H9 (cell line): Measurements from ENCODE around the gene FADS2. TPM values are rescaled to one million over a fixed set of nuclear protein-coding genes. Genes with fewer than 3 reads are reported as not detected.

Experiments
- DNase-seq: peaks from one replicate; pipeline ENCODE4 v3.0.0-alpha.2; 2017
- H2AFZ ChIP-seq: one replicate; pipeline ENCODE4 v1.6.1; 2013; ENCODE audit warnings: mild to moderate bottlenecking, low read length, control low read depth, moderate library complexity
- H2AK5ac ChIP-seq: 2 replicates; pipeline ENCODE4 v1.6.1; 2013; ENCODE audit warnings: low read length, control low read depth, mixed read lengths; ENCODE audit not compliant: insufficient read length
- H2BK120ac ChIP-seq: one replicate; pipeline ENCODE4 v1.6.1; 2013; ENCODE audit warnings: low read depth, mild to moderate bottlenecking, low read length, control low read depth, inconsistent platforms; ENCODE audit not compliant: poor library complexity, severe bottlenecking
- H2BK12ac ChIP-seq: 2 replicates; pipeline ENCODE4 v1.6.1; 2013; ENCODE audit warnings: low read length, control low read depth, mixed read lengths, low read depth; ENCODE audit not compliant: insufficient read length
- H2BK15ac ChIP-seq: 2 replicates; pipeline ENCODE4 v1.6.1; 2013; ENCODE audit warnings: low read depth, low read length, control low read depth
- H2BK20ac ChIP-seq: one replicate; pipeline ENCODE4 v1.6.1; 2013; ENCODE audit warnings: low read depth, mild to moderate bottlenecking, low read length, control low read depth, inconsistent platforms; ENCODE audit not compliant: poor library complexity, severe bottlenecking
- H2BK5ac ChIP-seq: 2 replicates; pipeline ENCODE4 v1.6.1; 2013; ENCODE audit warnings: low read length, control low read depth, mixed read lengths; ENCODE audit not compliant: insufficient read length
- H3K14ac ChIP-seq: 2 replicates; pipeline ENCODE4 v1.6.1; 2013; ENCODE audit warnings: low read length, control low read depth; ENCODE audit not compliant: insufficient read depth
- H3K18ac ChIP-seq: 2 replicates; pipeline ENCODE4 v1.6.1; 2013; ENCODE audit warnings: low read depth, mild to moderate bottlenecking, mixed read lengths, low read length, control low read depth; ENCODE audit not compliant: insufficient read length
- H3K23ac ChIP-seq: 2 replicates; pipeline ENCODE4 v1.6.1; 2013; ENCODE audit warnings: low read length, control low read depth, mixed read lengths, low read depth; ENCODE audit not compliant: insufficient read length
- H3K23me2 ChIP-seq: 2 replicates; pipeline ENCODE4 v1.6.1; 2013; ENCODE audit warnings: low read depth, mild to moderate bottlenecking, mixed read lengths, low read length, control low read depth; ENCODE audit not compliant: insufficient read length, poor library complexity, severe bottlenecking
- H3K27ac ChIP-seq: 2 replicates; pipeline ENCODE4 v1.5.1; 2013; ENCODE audit warnings: low read length, control low read depth, mixed read lengths, low read depth; ENCODE audit not compliant: insufficient read length
- H3K27me3 ChIP-seq: 2 replicates; pipeline ENCODE4 v1.6.1; 2013; ENCODE audit warnings: low read length, control low read depth, inconsistent platforms; ENCODE audit not compliant: insufficient read depth
- H3K4ac ChIP-seq: 2 replicates; pipeline ENCODE4 v1.6.1; 2013; ENCODE audit warnings: low read depth, mild to moderate bottlenecking, control low read depth, inconsistent platforms, low read length, moderate library complexity
- H3K4me1 ChIP-seq: 2 replicates; pipeline ENCODE4 v1.6.1; 2013; ENCODE audit warnings: low read length, control low read depth, inconsistent platforms; ENCODE audit not compliant: insufficient read depth
- H3K4me2 ChIP-seq: 2 replicates; pipeline ENCODE4 v1.6.1; 2013; ENCODE audit warnings: low read length, control low read depth, mixed read lengths; ENCODE audit not compliant: insufficient read length, insufficient read depth
- H3K56ac ChIP-seq: 2 replicates; pipeline ENCODE4 v1.6.1; 2013; ENCODE audit warnings: low read depth, mild to moderate bottlenecking, mixed read lengths, low read length, control low read depth; ENCODE audit not compliant: insufficient read length
- H3K79me1 ChIP-seq: 2 replicates; pipeline ENCODE4 v1.6.1; 2013; ENCODE audit warnings: low read depth, mild to moderate bottlenecking, moderate library complexity, low read length, control low read depth, inconsistent platforms; ENCODE audit not compliant: insufficient read depth, poor library complexity, severe bottlenecking
- H3K79me2 ChIP-seq: 2 replicates; pipeline ENCODE4 v1.6.1; 2013; ENCODE audit warnings: low read length, control low read depth, inconsistent platforms; ENCODE audit not compliant: insufficient read depth
- H3K9ac ChIP-seq: 2 replicates; pipeline ENCODE4 v1.6.1; 2013; ENCODE audit warnings: low read length, control low read depth, mixed read lengths; ENCODE audit not compliant: insufficient read length; ENCODE audit errors: extremely low read depth
- H3K9me3 ChIP-seq: one replicate; pipeline ENCODE4 v1.6.1; 2013; ENCODE audit warnings: low read depth, low read length, inconsistent platforms; ENCODE audit not compliant: control insufficient read depth
- H3T11ph ChIP-seq: one replicate; pipeline ENCODE4 v1.6.1; 2013; ENCODE audit warnings: mild to moderate bottlenecking, low read length, control low read depth, inconsistent platforms
- H4K20me1 ChIP-seq: one replicate; pipeline ENCODE4 v1.6.1; 2013; ENCODE audit not compliant: control insufficient read depth, insufficient read length, insufficient read depth
- H4K5ac ChIP-seq: 2 replicates; pipeline ENCODE4 v1.6.1; 2013; ENCODE audit warnings: low read depth, mild to moderate bottlenecking, mixed read lengths, low read length, control low read depth; ENCODE audit not compliant: insufficient read length
- H4K8ac ChIP-seq: replicated peaks from 2 replicates; pipeline ENCODE4 v1.6.1; 2013; ENCODE audit warnings: low read length, control low read depth, mixed read lengths, low read depth; ENCODE audit not compliant: insufficient read length
- H4K91ac ChIP-seq: 2 replicates; pipeline ENCODE4 v1.6.1; 2013; ENCODE audit warnings: low read depth, mild to moderate bottlenecking, moderate library complexity, mixed read lengths, low read length, control low read depth; ENCODE audit not compliant: insufficient read length
- H3K27ac Mint-ChIP-seq, 3 experiments: 2 replicates in 2 of 3; 3 replicates in 1 of 3; pipeline ENCODE4 v1.8.0; 2020 to 2021; ENCODE audit warnings: mixed read lengths in 3 of 3, mild to moderate bottlenecking in 1 of 3, moderate library complexity in 1 of 3
- H3K27me3 Mint-ChIP-seq: 2 replicates; pipeline ENCODE4 v1.8.0; 2021; ENCODE audit warnings: low read depth, mild to moderate bottlenecking, moderate library complexity, mixed read lengths
- H3K36me3 Mint-ChIP-seq, 3 experiments: 2 replicates in 2 of 3; 3 replicates in 1 of 3; pipeline ENCODE4 v1.8.0; 2020 to 2021; ENCODE audit warnings: low read depth in 3 of 3, mixed read lengths in 3 of 3; ENCODE audit not compliant: insufficient read depth in 1 of 3
- H3K4me1 Mint-ChIP-seq, 2 experiments: 2 replicates each; pipeline ENCODE4 v1.8.0; 2020; ENCODE audit warnings: mixed read lengths in 2 of 2
- H3K4me3 Mint-ChIP-seq, 2 experiments: 2 replicates in 1 of 2; 3 replicates in 1 of 2; pipeline ENCODE4 v1.8.0; 2020 to 2021; ENCODE audit warnings: mild to moderate bottlenecking in 2 of 2, mixed read lengths in 2 of 2, moderate library complexity in 1 of 2
- H3K9me3 Mint-ChIP-seq, 2 experiments: 2 replicates in 1 of 2; 3 replicates in 1 of 2; pipeline ENCODE4 v1.8.0; 2020; ENCODE audit warnings: mild to moderate bottlenecking in 2 of 2, mixed read lengths in 2 of 2, moderate library complexity in 1 of 2
- CTCF ChIP-seq: fragments of 200-600 bp; sonication (generic); conservative IDR thresholded peaks from 3 replicates; pipeline ENCODE4 v1.8.0; 2021; ENCODE audit warnings: antibody characterized with exemption, mild to moderate bottlenecking
- WGBS: extraction: QIAGEN DNeasy Blood & Tissue Kit; methylation state at CpG from one replicate; pipeline ENCODE4 v1.1.7; 2013; ENCODE audit warnings: missing lambda C conversion rate, low lambda C conversion rate, mixed read lengths; ENCODE audit not compliant: insufficient read length; ENCODE audit errors: extremely low coverage; 5-methylcytosine and 5-hydroxymethylcytosine counted together
- total RNA-seq: library from RNA; stranded (reverse); gene quantifications from 2 replicates; pipeline ENCODE4 v1.2.1, GENCODE V29; 2021

Gene FADS2
- total RNA-seq, 1 experiment from 2014 or later, result 322 TPM

- Histone ChIP-seq H3K4ac (no peak overlapping the region), H2BK20ac (no peak overlapping the region), H4K20me1 (no peaks in the 10 kb centered on the region), H3K79me1 (peaks cover 4% of the 10 kb centered on the region), H3K23ac (no peak overlapping the region), H3K27ac (peak overlapping the region; percentile 57), H3K23me2 (peaks cover 5% of the 10 kb centered on the region), H3K9me3 (no peaks in the 10 kb centered on the region), H3T11ph (no peak overlapping the region), H3K9ac (no peak overlapping the region), H2BK120ac (no peak overlapping the region), H4K5ac (no peak overlapping the region), H2AFZ (no peak overlapping the region), H3K14ac (no peak overlapping the region), H3K27me3 (no peaks in the 10 kb centered on the region), H2AK5ac (no peak overlapping the region), H3K4me1 (peaks cover 11% of the 10 kb centered on the region; the same call in 1 of the 2 replicates), H3K18ac (peak overlapping the region; percentile 13), H4K8ac (no peak overlapping the region), H2BK15ac (no peak overlapping the region), H2BK12ac (no peak overlapping the region), H3K79me2 (peaks cover 32% of the 10 kb centered on the region; the same call in 1 of the 2 replicates), H2BK5ac (peak overlapping the region; percentile 36), H3K4me2 (no peak overlapping the region), H3K56ac (no peak overlapping the region), H4K91ac (no peak overlapping the region)
- peak overlapping the region; percentile 92 to 98 (median 96) for H3K27ac Mint-ChIP-seq
- H3K9me3 Mint-ChIP-seq, result no peaks in the 10 kb centered on the region
- peaks cover 56 to 59% of the 10 kb centered on the region in 2 experiments for H3K4me1 Mint-ChIP-seq
- peak overlapping the region in 1 of 2 experiments; percentile 70; a peak in 2 of 5 replicates for H3K4me3 Mint-ChIP-seq
- WGBS, result no CpG with 5 or more reads among the region's 12 CpGs
- peaks cover 35 to 58% (median 58%) of the 10 kb centered on the region in 3 experiments for H3K36me3 Mint-ChIP-seq
- H3K27me3 Mint-ChIP-seq, result no peaks in the 10 kb centered on the region
- no peak for TF ChIP-seq CTCF
- peak; percentile 90 for DNase-seq
Measured at GRCh38 chr11:61834278-61835048, 6.4 kb downstream of the FADS2 start.
